ENCODE measurements around the gene SELPLG. TPM values are rescaled to one million over a fixed set of nuclear protein-coding genes. Genes with fewer than 3 reads are reported as not detected.

Gene SELPLG
- total and polyA plus RNA-seq, 4 donors, result 2.1 to 9.6 (median 4.8) TPM

DNA sequence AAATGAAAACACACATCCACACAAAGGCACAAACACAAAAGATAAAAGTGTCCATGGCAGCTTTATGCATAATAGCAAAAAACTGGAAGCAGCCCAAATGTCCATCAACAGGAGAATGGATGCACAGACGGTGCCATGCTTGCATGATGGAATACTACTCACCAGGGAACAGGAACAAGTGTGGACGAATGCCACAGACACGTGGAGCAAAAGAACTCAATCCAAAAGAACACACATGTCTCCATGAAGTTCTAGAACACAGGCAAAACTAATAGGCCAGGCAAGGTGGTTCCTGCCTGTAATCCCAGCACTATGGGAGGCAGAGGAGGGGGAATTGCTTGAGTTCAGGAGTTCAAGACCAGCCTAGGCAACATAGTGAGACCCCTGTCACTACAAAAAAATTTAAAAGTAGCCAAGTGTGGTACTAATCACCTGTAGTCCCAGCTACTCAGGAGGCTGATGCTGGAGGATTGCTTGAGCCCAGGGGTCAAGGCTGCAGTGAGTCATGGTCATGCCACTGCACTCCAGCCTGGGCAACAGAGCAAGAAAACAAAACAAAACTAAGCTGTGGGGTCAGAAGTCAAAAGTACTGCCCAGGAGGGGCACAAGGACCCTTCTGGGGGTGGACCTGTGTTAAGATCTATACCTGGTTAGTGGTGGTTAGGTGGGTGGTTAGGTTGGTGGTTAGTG is 28.5 kb downstream of the SELPLG start:
- TF ChIP-seq YY1 (IDR thresholded peaks at IDR 0.05) (no peak), FOXA2 (IDR thresholded peaks at IDR 0.05) (no peak), SP1 (IDR thresholded peaks at IDR 0.05) (no peak), FOXA1 (IDR thresholded peaks at IDR 0.05) (no peak)
- TF ChIP-seq, protein P1, sequence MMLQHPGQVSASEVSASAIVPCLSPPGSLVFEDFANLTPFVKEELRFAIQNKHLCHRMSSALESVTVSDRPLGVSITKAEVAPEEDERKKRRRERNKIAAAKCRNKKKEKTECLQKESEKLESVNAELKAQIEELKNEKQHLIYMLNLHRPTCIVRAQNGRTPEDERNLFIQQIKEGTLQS (IDR thresholded peaks at IDR 0.05), result no peak
- TF ChIP-seq, protein P2, sequence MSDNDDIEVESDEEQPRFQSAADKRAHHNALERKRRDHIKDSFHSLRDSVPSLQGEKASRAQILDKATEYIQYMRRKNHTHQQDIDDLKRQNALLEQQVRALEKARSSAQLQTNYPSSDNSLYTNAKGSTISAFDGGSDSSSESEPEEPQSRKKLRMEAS (IDR thresholded peaks at IDR 0.05), result no peak
- DNase-seq (ENCODE audit: low spot score), result no peak
- Histone ChIP-seq H3K4me3 (ENCODE audit: low read depth in 1 of 3, low read length in 3 of 3) (no peak overlapping the region), H3K4me1 (ENCODE audit: control insufficient read depth in 4 of 4, insufficient read depth in 4 of 4, low read length in 3 of 4) (no peaks in the 10 kb centered on the region), H3K9ac (ENCODE audit: low read depth in 1 of 2, low read length in 2 of 2) (no peak overlapping the region), H3K27me3 (ENCODE audit: control insufficient read depth in 4 of 4, insufficient read depth in 4 of 4, low read length in 3 of 4) (no peaks in the 10 kb centered on the region), H3K36me3 (ENCODE audit: control insufficient read depth in 4 of 4, insufficient read depth in 3 of 4, low read depth in 1 of 4, low read length in 3 of 4) (no peaks in the 10 kb centered on the region), H3K9me3 (ENCODE audit: control insufficient read depth in 4 of 4, low read length in 3 of 4) (no peaks in the 10 kb centered on the region), H3K27ac (ENCODE audit: low read depth in 1 of 2, low read length in 2 of 2) (no peak overlapping the region)
- 69% methylated on average over 3 of the region's 3 CpGs for WGBS

DNA sequence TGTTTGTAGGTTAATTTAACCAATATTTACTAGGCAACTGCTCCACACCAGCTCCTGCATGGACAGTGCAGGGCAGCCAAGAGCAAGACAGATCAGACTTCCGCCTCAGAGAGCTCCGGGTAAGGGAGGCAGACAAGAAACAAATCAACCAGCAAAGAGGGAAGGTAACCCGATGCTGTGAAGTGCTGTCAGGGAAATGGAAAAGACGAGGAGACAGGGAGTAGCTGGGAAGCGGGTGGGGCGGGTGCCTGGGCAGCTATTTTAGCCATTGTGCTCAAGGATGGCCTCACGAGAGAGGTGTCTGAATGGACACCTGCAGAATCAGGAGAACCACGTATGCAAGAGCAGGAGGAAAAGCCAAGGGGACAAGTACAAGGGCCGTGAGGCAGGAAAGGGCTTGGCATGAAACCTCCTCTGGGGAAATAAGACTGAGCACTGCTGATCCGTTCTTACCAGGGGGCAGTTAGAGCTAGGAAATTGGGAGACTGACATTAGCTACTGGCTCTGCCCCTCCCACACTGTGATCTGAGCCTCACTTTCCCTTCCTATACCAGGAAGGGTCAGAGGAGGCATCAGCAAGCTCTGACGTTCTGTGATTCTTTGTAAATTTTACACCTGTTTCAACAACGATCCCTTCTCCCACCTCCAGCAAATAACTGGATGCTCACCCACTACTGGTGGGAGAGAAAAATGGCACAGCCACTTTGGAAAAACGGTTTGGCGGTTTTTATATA is 29.3 kb downstream of the SELPLG start:
- Histone ChIP-seq H3K9me3 (ENCODE audit: control insufficient read depth in 4 of 4, low read length in 3 of 4) (no peaks in the 10 kb centered on the region), H3K4me1 (ENCODE audit: control insufficient read depth in 4 of 4, insufficient read depth in 4 of 4, low read length in 3 of 4) (no peaks in the 10 kb centered on the region), H3K27me3 (ENCODE audit: control insufficient read depth in 4 of 4, insufficient read depth in 4 of 4, low read length in 3 of 4) (no peaks in the 10 kb centered on the region), H3K36me3 (ENCODE audit: control insufficient read depth in 4 of 4, insufficient read depth in 3 of 4, low read depth in 1 of 4, low read length in 3 of 4) (no peaks in the 10 kb centered on the region), H3K4me3 (ENCODE audit: low read depth in 1 of 3, low read length in 3 of 3) (no peak overlapping the region), H3K9ac (ENCODE audit: low read depth in 1 of 2, low read length in 2 of 2) (no peak overlapping the region), H3K27ac (ENCODE audit: low read depth in 1 of 2, low read length in 2 of 2) (no peak overlapping the region)
- WGBS, result 51% methylated on average over 14 of the region's 14 CpGs
- DNase-seq (ENCODE audit: low spot score), result no peak
- TF ChIP-seq EGR1 (IDR thresholded peaks at IDR 0.05; ENCODE audit: low read depth in 2 of 2), result no peak
- TF ChIP-seq, protein P3, sequence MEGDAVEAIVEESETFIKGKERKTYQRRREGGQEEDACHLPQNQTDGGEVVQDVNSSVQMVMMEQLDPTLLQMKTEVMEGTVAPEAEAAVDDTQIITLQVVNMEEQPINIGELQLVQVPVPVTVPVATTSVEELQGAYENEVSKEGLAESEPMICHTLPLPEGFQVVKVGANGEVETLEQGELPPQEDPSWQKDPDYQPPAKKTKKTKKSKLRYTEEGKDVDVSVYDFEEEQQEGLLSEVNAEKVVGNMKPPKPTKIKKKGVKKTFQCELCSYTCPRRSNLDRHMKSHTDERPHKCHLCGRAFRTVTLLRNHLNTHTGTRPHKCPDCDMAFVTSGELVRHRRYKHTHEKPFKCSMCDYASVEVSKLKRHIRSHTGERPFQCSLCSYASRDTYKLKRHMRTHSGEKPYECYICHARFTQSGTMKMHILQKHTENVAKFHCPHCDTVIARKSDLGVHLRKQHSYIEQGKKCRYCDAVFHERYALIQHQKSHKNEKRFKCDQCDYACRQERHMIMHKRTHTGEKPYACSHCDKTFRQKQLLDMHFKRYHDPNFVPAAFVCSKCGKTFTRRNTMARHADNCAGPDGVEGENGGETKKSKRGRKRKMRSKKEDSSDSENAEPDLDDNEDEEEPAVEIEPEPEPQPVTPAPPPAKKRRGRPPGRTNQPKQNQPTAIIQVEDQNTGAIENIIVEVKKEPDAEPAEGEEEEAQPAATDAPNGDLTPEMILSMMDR (IDR thresholded peaks at IDR 0.05; ENCODE audit: low read depth, low read length, missing input control), result no peak
- TF ChIP-seq HNF4A (conservative IDR thresholded peaks at IDR 0.05), result no peak
- no peak for TF ChIP-seq RXRA (IDR thresholded peaks at IDR 0.05)
- no peak for TF ChIP-seq TAF1 (conservative IDR thresholded peaks at IDR 0.05)
- no peak for TF ChIP-seq RAD21 (IDR thresholded peaks at IDR 0.05)
- no peak for TF ChIP-seq YY1 (IDR thresholded peaks at IDR 0.05)
- TF ChIP-seq FOXA1 (IDR thresholded peaks at IDR 0.05), result no peak
- TF ChIP-seq JUND (IDR thresholded peaks at IDR 0.05), result no peak
- no peak for TF ChIP-seq SP1 (IDR thresholded peaks at IDR 0.05)
- no peak for TF ChIP-seq GABPA (IDR thresholded peaks at IDR 0.05 in 1 of 2, conservative IDR thresholded peaks at IDR 0.05 in 1 of 2)
- TF ChIP-seq, protein P4, sequence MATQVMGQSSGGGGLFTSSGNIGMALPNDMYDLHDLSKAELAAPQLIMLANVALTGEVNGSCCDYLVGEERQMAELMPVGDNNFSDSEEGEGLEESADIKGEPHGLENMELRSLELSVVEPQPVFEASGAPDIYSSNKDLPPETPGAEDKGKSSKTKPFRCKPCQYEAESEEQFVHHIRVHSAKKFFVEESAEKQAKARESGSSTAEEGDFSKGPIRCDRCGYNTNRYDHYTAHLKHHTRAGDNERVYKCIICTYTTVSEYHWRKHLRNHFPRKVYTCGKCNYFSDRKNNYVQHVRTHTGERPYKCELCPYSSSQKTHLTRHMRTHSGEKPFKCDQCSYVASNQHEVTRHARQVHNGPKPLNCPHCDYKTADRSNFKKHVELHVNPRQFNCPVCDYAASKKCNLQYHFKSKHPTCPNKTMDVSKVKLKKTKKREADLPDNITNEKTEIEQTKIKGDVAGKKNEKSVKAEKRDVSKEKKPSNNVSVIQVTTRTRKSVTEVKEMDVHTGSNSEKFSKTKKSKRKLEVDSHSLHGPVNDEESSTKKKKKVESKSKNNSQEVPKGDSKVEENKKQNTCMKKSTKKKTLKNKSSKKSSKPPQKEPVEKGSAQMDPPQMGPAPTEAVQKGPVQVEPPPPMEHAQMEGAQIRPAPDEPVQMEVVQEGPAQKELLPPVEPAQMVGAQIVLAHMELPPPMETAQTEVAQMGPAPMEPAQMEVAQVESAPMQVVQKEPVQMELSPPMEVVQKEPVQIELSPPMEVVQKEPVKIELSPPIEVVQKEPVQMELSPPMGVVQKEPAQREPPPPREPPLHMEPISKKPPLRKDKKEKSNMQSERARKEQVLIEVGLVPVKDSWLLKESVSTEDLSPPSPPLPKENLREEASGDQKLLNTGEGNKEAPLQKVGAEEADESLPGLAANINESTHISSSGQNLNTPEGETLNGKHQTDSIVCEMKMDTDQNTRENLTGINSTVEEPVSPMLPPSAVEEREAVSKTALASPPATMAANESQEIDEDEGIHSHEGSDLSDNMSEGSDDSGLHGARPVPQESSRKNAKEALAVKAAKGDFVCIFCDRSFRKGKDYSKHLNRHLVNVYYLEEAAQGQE (IDR thresholded peaks at IDR 0.05), result no peak

Measured in liver (tissue), 9 donors.